K562 (cell line): ENCODE measurements around the gene EN1.

Source experiments
- CBX5 ChIP-seq: IDR thresholded peaks from 2 replicates; pipeline ENCODE4 v1.6.1; 2014; ENCODE audit warnings: low read depth, borderline replicate concordance
- CTCF ChIP-seq, 3 experiments: IDR thresholded peaks in 2 of 3; conservative IDR thresholded peaks in 1 of 3; 2 replicates each; pipeline ENCODE4 v1.5.1; 2011 to 2012; ENCODE audit warnings: low read length in 3 of 3, mild to moderate bottlenecking in 3 of 3, control low read depth in 2 of 3, improper control_type of control experiment in 1 of 3, inconsistent platforms in 1 of 3, low read depth in 1 of 3, mixed read lengths in 1 of 3, moderate library complexity in 1 of 3; ENCODE audit not compliant: insufficient read depth in 2 of 3
- EP300 ChIP-seq: IDR thresholded peaks from 2 replicates; pipeline ENCODE4 v1.6.1; 2012; ENCODE audit warnings: low read length, improper control_type of control experiment
- EZH2 ChIP-seq: IDR thresholded peaks from 2 replicates; pipeline ENCODE4 v1.6.1; 2012; ENCODE audit warnings: low read depth, mild to moderate bottlenecking, inconsistent platforms, low read length, borderline replicate concordance
- GTF2F1 ChIP-seq: IDR thresholded peaks from 2 replicates; pipeline ENCODE4 v1.6.1; 2011; ENCODE audit warnings: low read depth, low read length, improper control_type of control experiment
- MYC ChIP-seq, 2 experiments: fragments of 250-450 bp in 1 of 2; sonication (Bioruptor Pico) in 1 of 2; IDR thresholded peaks; 2 replicates each; pipeline versions ENCODE4 v1.5.1 to v1.6.1; 2012 to 2021; ENCODE audit warnings: low read depth in 2 of 2, borderline replicate concordance in 1 of 2, improper control_type of control experiment in 1 of 2, low read length in 1 of 2, mild to moderate bottlenecking in 1 of 2, moderate library complexity in 1 of 2
- PHF8 ChIP-seq: fragments of 200-600 bp; sonication (generic); IDR thresholded peaks from 2 replicates; pipeline ENCODE4 v1.6.1; 2012; ENCODE audit warnings: mixed run types, mild to moderate bottlenecking, inconsistent platforms, low read length, moderate library complexity, borderline replicate concordance
- RREB1 ChIP-seq: fragments of 250-450 bp; sonication (Bioruptor Pico); IDR thresholded peaks from 2 replicates; pipeline ENCODE4 v1.4.0; 2020
- YY1 ChIP-seq, 3 experiments: IDR thresholded peaks; 2 replicates each; pipeline ENCODE4 v1.6.1; 2011; ENCODE audit warnings: low read length in 2 of 3, mild to moderate bottlenecking in 2 of 3, moderate library complexity in 2 of 3, borderline replicate concordance in 1 of 3, control low read depth in 1 of 3, low read depth in 1 of 3; ENCODE audit not compliant: insufficient read depth in 3 of 3, insufficient replicate concordance in 2 of 3, control insufficient read depth in 1 of 3, insufficient read length in 1 of 3; ENCODE audit errors: extremely low read depth in 1 of 3
- ZNF143 ChIP-seq: sonication (generic); formaldehyde crosslinking; IDR thresholded peaks from 2 replicates; pipeline ENCODE4 v1.9.0; 2022; ENCODE audit warnings: mild to moderate bottlenecking, missing genetic modification reagents
- ZNF592 ChIP-seq: fragments of 450-650 bp; IDR thresholded peaks from 2 replicates; pipeline ENCODE4 v1.6.1; 2017; ENCODE audit warnings: antibody characterized with exemption, mild to moderate bottlenecking

- no peak for TF ChIP-seq ZNF592
- TF ChIP-seq EP300, result no peak
- TF ChIP-seq CTCF (IDR thresholded peaks at IDR 0.05 in 2 of 3, conservative IDR thresholded peaks at IDR 0.05 in 1 of 3; ENCODE audit: insufficient read depth in 2 of 3, low read depth in 1 of 3, low read length in 3 of 3), result no peak
- TF ChIP-seq YY1 (IDR thresholded peaks at IDR 0.05; ENCODE audit: borderline replicate concordance in 1 of 3, control insufficient read depth in 1 of 3, extremely low read depth in 1 of 3, insufficient read depth in 3 of 3, insufficient read length in 1 of 3, insufficient replicate concordance in 2 of 3, low read depth in 1 of 3, low read length in 2 of 3), result no peak
- TF ChIP-seq ZNF143 (CRISPR knock-in tag), result no peak
- TF ChIP-seq GTF2F1, result no peak
- no peak for TF ChIP-seq CBX5
- no peak for TF ChIP-seq RREB1 (CRISPR knock-in tag)
- TF ChIP-seq MYC (IDR thresholded peaks at IDR 0.05; ENCODE audit: low read depth, low read length), result no peak
- no peak for TF ChIP-seq MYC (CRISPR knock-in tag; IDR thresholded peaks at IDR 0.05; ENCODE audit: borderline replicate concordance, low read depth)
- TF ChIP-seq PHF8, result no peak
- no peak for TF ChIP-seq EZH2
Measured at GRCh38 chr2:118822572-118822971, 24.9 kb downstream of the EN1 start.
